Keratinocyte (primary cell): ENCODE results near the gene TMEM123.

Experiments used
- CTCF ChIP-seq, 3 experiments: IDR thresholded peaks in 1 of 3; conservative IDR thresholded peaks in 1 of 3; optimal IDR thresholded peaks in 1 of 3; 2 replicates in 2 of 3; 3 replicates in 1 of 3; pipeline versions ENCODE3 to v1.5.1; 2011; ENCODE audit warnings: low read length in 3 of 3, mild to moderate bottlenecking in 3 of 3, moderate library complexity in 2 of 3, control low read depth in 1 of 3, inconsistent platforms in 1 of 3; ENCODE audit not compliant: insufficient read depth in 2 of 3; ENCODE audit errors: extremely low read depth in 1 of 3
- EZH2 ChIP-seq: IDR thresholded peaks from one replicate; pipeline ENCODE4 v1.6.1; 2012; ENCODE audit warnings: inconsistent platforms, mild to moderate bottlenecking, low read length, moderate library complexity

DNA sequence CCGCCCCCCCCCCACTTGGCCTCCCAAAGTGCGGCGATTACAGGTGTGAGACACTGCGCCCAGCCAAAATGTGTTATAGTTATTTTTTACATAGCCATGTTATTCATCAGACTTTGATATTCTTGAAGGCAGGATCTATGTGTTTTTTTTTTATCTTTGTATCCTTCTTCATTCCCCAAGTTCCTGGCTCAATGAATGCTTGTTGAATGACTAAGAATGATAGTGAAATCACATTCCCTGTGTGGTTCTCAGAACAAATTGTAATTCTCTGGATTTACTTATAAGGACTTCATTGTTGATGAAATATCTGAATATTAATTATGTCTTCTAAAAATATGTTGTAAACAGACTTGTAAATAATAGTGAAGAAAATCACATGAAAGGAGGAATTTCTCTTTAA, 44.5 kb upstream of the TMEM123 start:
- TF ChIP-seq CTCF (optimal IDR thresholded peaks at IDR 0.05 in 1 of 3, IDR thresholded peaks at IDR 0.05 in 1 of 3, conservative IDR thresholded peaks at IDR 0.05 in 1 of 3; ENCODE audit: extremely low read depth in 1 of 3, insufficient read depth in 2 of 3, low read length in 3 of 3) (no peak), EZH2 (no peak)
